H1 (cell line): ENCODE results near the gene TMEM178B. TPM values are rescaled to one million over a fixed set of nuclear protein-coding genes. Genes with fewer than 3 reads are reported as not detected.

ENCODE experiments used
- CTCF ChIA-PET: fragments of 300-600 bp; sonication (Branson Sonifier 250); formaldehyde crosslinking; loops from one replicate; lab custom pipeline; 2021; ENCODE audit not compliant: partially characterized antibody; lab: Charles Lee
- POLR2A ChIA-PET: fragments of 300-600 bp; sonication (Branson Sonifier 250); formaldehyde crosslinking; loops from one replicate; lab custom pipeline; 2021; ENCODE audit warnings: inconsistent platforms; ENCODE audit not compliant: partially characterized antibody; lab: Charles Lee
- DNase-seq, 2 experiments: peaks; one replicate each; pipeline versions ENCODE4 v3.0.0 to v3.0.0-alpha.2; 2010 to 2022; ENCODE audit warnings: low spot score in 2 of 2, low read depth in 1 of 2, mixed read lengths in 1 of 2
- FAIRE-seq: peaks from 2 replicates; lab custom pipeline; 2011; peaks lifted over from hg19 to GRCh38; lab: Jason Lieb, UNC
- H2AFZ ChIP-seq: 2 replicates; pipeline ENCODE4 v1.8.1; 2012; ENCODE audit warnings: low read length, inconsistent platforms
- H2AK5ac ChIP-seq: 2 replicates; pipeline ENCODE4 v1.6.1; 2013; ENCODE audit warnings: low read depth, low read length
- H2BK120ac ChIP-seq: replicated peaks from 2 replicates; pipeline ENCODE3; 2013; ENCODE audit warnings: low read depth, low read length, inconsistent platforms
- H2BK12ac ChIP-seq: 2 replicates; pipeline ENCODE4 v1.6.1; 2013; ENCODE audit warnings: low read depth, low read length
- H2BK15ac ChIP-seq: 2 replicates; pipeline ENCODE4 v1.6.1; 2013; ENCODE audit warnings: low read length
- H2BK20ac ChIP-seq: 2 replicates; pipeline ENCODE4 v1.6.1; 2013; ENCODE audit warnings: low read length
- H2BK5ac ChIP-seq: 2 replicates; pipeline ENCODE4 v1.6.1; 2013; ENCODE audit warnings: low read depth, low read length
- H3K14ac ChIP-seq: 2 replicates; pipeline ENCODE4 v1.6.1; 2013; ENCODE audit warnings: inconsistent platforms; ENCODE audit not compliant: insufficient read length
- H3K18ac ChIP-seq: 2 replicates; pipeline ENCODE4 v1.6.1; 2013; ENCODE audit warnings: low read length; ENCODE audit errors: extremely low read depth
- H3K23ac ChIP-seq: 2 replicates; pipeline ENCODE4 v1.6.1; 2013; ENCODE audit warnings: inconsistent platforms; ENCODE audit not compliant: insufficient read length
- H3K23me2 ChIP-seq: 2 replicates; pipeline ENCODE4 v1.6.1; 2013; ENCODE audit warnings: low read depth, low read length
- H3K27ac ChIP-seq: 2 replicates; pipeline ENCODE4 v1.6.1; 2011; ENCODE audit warnings: low read depth, low read length, inconsistent platforms
- H3K27me3 ChIP-seq, 4 experiments: replicated peaks in 1 of 4; 1 replicate in 1 of 4; 2 replicates in 3 of 4; pipeline versions ENCODE4 v1.6.1 to v1.8.1; 2011 to 2013; ENCODE audit warnings: low read length in 3 of 4, mild to moderate bottlenecking in 3 of 4, inconsistent platforms in 2 of 4, mixed read lengths in 2 of 4, moderate library complexity in 1 of 4; ENCODE audit not compliant: control insufficient read depth in 3 of 4, insufficient read depth in 3 of 4; ENCODE audit errors: extremely low read depth in 1 of 4
- H3K36me3 ChIP-seq, 4 experiments: 2 replicates each; pipeline versions ENCODE4 v1.6.1 to v1.8.1; 2011 to 2013; ENCODE audit warnings: mild to moderate bottlenecking in 4 of 4, low read length in 3 of 4, moderate library complexity in 2 of 4, control low read depth in 1 of 4, inconsistent platforms in 1 of 4; ENCODE audit not compliant: insufficient read depth in 4 of 4, control insufficient read depth in 2 of 4
- H3K4ac ChIP-seq: replicated peaks from 2 replicates; pipeline ENCODE3; 2013; ENCODE audit warnings: low read length, low read depth, mixed read lengths, inconsistent platforms; ENCODE audit not compliant: insufficient read length
- H3K4me1 ChIP-seq, 4 experiments: replicated peaks in 1 of 4; 1 replicate in 1 of 4; 2 replicates in 3 of 4; pipeline versions ENCODE4 v1.6.1 to v1.8.1; 2011 to 2013; ENCODE audit warnings: low read length in 3 of 4, inconsistent platforms in 2 of 4, mixed read lengths in 1 of 4; ENCODE audit not compliant: insufficient read depth in 4 of 4, control insufficient read depth in 3 of 4
- H3K4me2 ChIP-seq, 2 experiments: 2 replicates each; pipeline versions ENCODE4 v1.6.1 to v1.8.1; 2011 to 2013; ENCODE audit warnings: low read depth in 2 of 2, low read length in 2 of 2, control low read depth in 1 of 2, inconsistent platforms in 1 of 2, mild to moderate bottlenecking in 1 of 2; ENCODE audit not compliant: insufficient read depth in 1 of 2
- H3K4me3 ChIP-seq, 4 experiments: fragments of 200-600, 300-600 bp in 1 of 4; sonication (generic), shearing (Covaris generic), sonication (Bioruptor Twin) in 1 of 4; 2 replicates each; pipeline versions ENCODE4 v1.5.1 to v1.8.1; 2011 to 2016; ENCODE audit warnings: low read length in 4 of 4, low read depth in 3 of 4, control low read depth in 2 of 4, inconsistent platforms in 2 of 4, mild to moderate bottlenecking in 2 of 4, mixed read lengths in 1 of 4, moderate library complexity in 1 of 4; ENCODE audit not compliant: insufficient read depth in 2 of 4; ENCODE audit errors: extremely low read depth in 1 of 4
- H3K56ac ChIP-seq: replicated peaks from 2 replicates; pipeline ENCODE3; 2013; ENCODE audit warnings: low read depth, mild to moderate bottlenecking, mixed read lengths, low read length, inconsistent platforms; ENCODE audit not compliant: insufficient read length
- H3K79me1 ChIP-seq: 2 replicates; pipeline ENCODE4 v1.6.1; 2013; ENCODE audit warnings: low read depth, low read length, control low read depth
- H3K79me2 ChIP-seq, 2 experiments: 2 replicates each; pipeline versions ENCODE4 v1.6.1 to v1.8.1; 2012 to 2013; ENCODE audit warnings: low read length in 2 of 2, mild to moderate bottlenecking in 2 of 2, inconsistent platforms in 1 of 2; ENCODE audit not compliant: insufficient read depth in 2 of 2, control insufficient read depth in 1 of 2
- H3K9ac ChIP-seq, 4 experiments: replicated peaks in 1 of 4; 1 replicate in 1 of 4; 2 replicates in 3 of 4; pipeline versions ENCODE4 v1.6.1 to v1.8.1; 2011 to 2013; ENCODE audit warnings: low read depth in 3 of 4, low read length in 3 of 4, control low read depth in 2 of 4, mild to moderate bottlenecking in 2 of 4, moderate library complexity in 2 of 4, inconsistent platforms in 1 of 4; ENCODE audit errors: extremely low read depth in 1 of 4
- H3K9me3 ChIP-seq, 2 experiments: 2 replicates each; pipeline versions ENCODE4 v1.6.1 to v1.8.1; 2012 to 2013; ENCODE audit warnings: mild to moderate bottlenecking in 2 of 2, moderate library complexity in 2 of 2, control low read depth in 1 of 2, inconsistent platforms in 1 of 2, low read depth in 1 of 2, low read length in 1 of 2, mixed read lengths in 1 of 2; ENCODE audit not compliant: insufficient read depth in 2 of 2
- H4K20me1 ChIP-seq, 2 experiments: replicated peaks in 1 of 2; 2 replicates each; pipeline versions ENCODE3 to v1.8.1; 2011 to 2013; ENCODE audit warnings: inconsistent platforms in 2 of 2, low read length in 2 of 2, mild to moderate bottlenecking in 1 of 2; ENCODE audit not compliant: insufficient read depth in 2 of 2, control insufficient read depth in 1 of 2
- H4K5ac ChIP-seq: 2 replicates; pipeline ENCODE4 v1.6.1; 2013; ENCODE audit warnings: low read length, low read depth, mixed read lengths, inconsistent platforms; ENCODE audit not compliant: insufficient read length
- H4K8ac ChIP-seq: 2 replicates; pipeline ENCODE4 v1.8.0; 2013; ENCODE audit warnings: mild to moderate bottlenecking, moderate library complexity, low read length, inconsistent platforms; ENCODE audit not compliant: insufficient read depth; ENCODE audit errors: extremely low read depth
- H4K91ac ChIP-seq: replicated peaks from 2 replicates; pipeline ENCODE3; 2013; ENCODE audit warnings: low read length, mixed read lengths, inconsistent platforms; ENCODE audit not compliant: insufficient read length
- BRCA1 ChIP-seq: IDR thresholded peaks from 2 replicates; pipeline ENCODE4 v1.6.1; 2012; ENCODE audit warnings: low read depth, low read length, improper control_type of control experiment
- CBX5 ChIP-seq: fragments of 300-800, 300-1000 bp; sonication (generic); IDR thresholded peaks from 2 replicates; pipeline ENCODE4 v1.7.1; 2016; ENCODE audit warnings: antibody characterized with exemption, low read length, low read depth
- CHD1 ChIP-seq: IDR thresholded peaks from 2 replicates; pipeline ENCODE4 v1.6.1; 2012; ENCODE audit warnings: low read depth, low read length, improper control_type of control experiment
- CHD2 ChIP-seq: IDR thresholded peaks from 2 replicates; pipeline ENCODE4 v1.6.1; 2012; ENCODE audit warnings: low read length, improper control_type of control experiment
- KDM4A ChIP-seq: IDR thresholded peaks from one replicate; pipeline ENCODE4 v1.7.1; 2012; ENCODE audit warnings: low read depth, mild to moderate bottlenecking, moderate library complexity, low read length, inconsistent platforms; ENCODE audit not compliant: severe bottlenecking
- TAF1 ChIP-seq: IDR thresholded peaks from 2 replicates; pipeline ENCODE4 v1.6.1; 2011; ENCODE audit warnings: mild to moderate bottlenecking, low read depth, low read length
- WGBS, 2 experiments: shearing (Covaris generic) in 1 of 2; methylation state at CpG; one replicate each; pipeline versions ENCODE4 v1.1.6 to v1.1.7; 2013 to 2015; ENCODE audit warnings: low lambda C conversion rate in 2 of 2, mixed read lengths in 2 of 2, inconsistent platforms in 1 of 2, low coverage in 1 of 2, missing lambda C conversion rate in 1 of 2; ENCODE audit not compliant: insufficient replicate concordance in 2 of 2, insufficient coverage in 1 of 2, insufficient read length in 1 of 2; ENCODE audit errors: extremely low coverage in 1 of 2, missing lambda C conversion rate in 1 of 2; 5-methylcytosine and 5-hydroxymethylcytosine counted together
- polyA plus RNA-seq, 7 experiments: library from polyadenylated mRNA; depleted of rRNA in 3 of 7; stranded (reverse) in 5 of 7; unstranded in 2 of 7; fragments of >200 nt in 5 of 7; fragments of 200-250 nt in 2 of 7; gene quantifications; 1 replicate in 5 of 7; 2 replicates in 1 of 7; 4 replicates in 1 of 7; pipeline versions ENCODE4 v1.2.1 to v1.2.3, GENCODE V29; 2011 to 2013; ENCODE audit warnings: missing spikeins in 2 of 7, mixed read lengths in 2 of 7
- total RNA-seq: library from RNA; stranded (reverse); fragmentation: NEBNext Ultra II Directional; extraction: Animal tissue kit (Norgen Biotek cat#: 25700); gene quantifications from 2 replicates; pipeline ENCODE4 v1.2.1, GENCODE V29; 2021

TMEM178B gene
- total and polyA plus RNA-seq, 2 of the 8 experiments (the other 6 are each of a cell fraction or from before 2014, with no cell fraction given): 5.3 to 18.1 TPM

DNA sequence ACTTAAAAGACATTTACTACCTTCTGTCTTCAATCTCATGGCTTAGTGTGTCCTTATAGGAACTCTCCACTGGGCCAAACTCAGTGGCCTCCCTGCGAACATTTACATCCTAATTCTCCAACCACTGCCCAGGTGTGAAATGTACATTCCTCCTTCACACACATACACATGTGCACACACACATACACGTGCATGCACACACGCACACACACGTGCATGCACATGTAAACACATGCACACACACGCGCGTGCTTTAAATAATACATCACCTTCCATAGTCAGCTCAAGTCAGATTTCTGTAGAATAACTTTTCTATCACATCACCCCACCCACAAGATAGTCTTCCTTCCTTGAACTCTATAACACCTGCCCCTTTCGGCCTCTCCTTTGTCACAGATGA, 216.5 kb downstream of the TMEM178B start:
- Histone ChIP-seq H2BK15ac (no peak overlapping the region), H3K27ac (no peak overlapping the region), H2BK5ac (no peak overlapping the region), H4K20me1 (peaks cover 0 to 2% of the 10 kb centered on the region in 2 experiments), H4K91ac (peak overlapping the region; percentile 13), H2BK120ac (no peak overlapping the region), H3K4me3 (no peak overlapping the region), H3K79me2 (no peaks in the 10 kb centered on the region), H3K23ac (no peak overlapping the region), H3K36me3 (no peaks in the 10 kb centered on the region), H3K4me1 (peaks cover 0 to 12% (median 4%) of the 10 kb centered on the region in 4 experiments; a peak in 5 of 7 replicates), H4K5ac (no peak overlapping the region), H2BK12ac (no peak overlapping the region), H3K4ac (no peak overlapping the region), H3K9me3 (no peaks in the 10 kb centered on the region), H4K8ac (no peak overlapping the region), H2AFZ (no peak overlapping the region), H2BK20ac (no peak overlapping the region), H3K4me2 (no peak overlapping the region), H3K23me2 (no peaks in the 10 kb centered on the region), H3K14ac (no peak overlapping the region), H3K56ac (no peak overlapping the region), H3K18ac (no peak overlapping the region), H3K27me3 (no peaks in the 10 kb centered on the region), H2AK5ac (no peak overlapping the region; the same call in 1 of the 2 replicates), H3K79me1 (no peaks in the 10 kb centered on the region; the same call in 1 of the 2 replicates), H3K9ac (no peak overlapping the region)
- DNase-seq (no peak), FAIRE-seq (no peak)
- WGBS, 2 experiments: 90% methylated on average over 8 of the region's 8 CpGs; no CpG with 5 or more reads in 1 of the 2 experiments
- ChIA-PET POLR2A (no interaction called here), CTCF (interaction anchor here (1.1 to 1.2 kb wide), 2 partner anchors 10 to 29 kb away, joined by 3 read pairs; no protein-coding TSS in a partner anchor)
- TF ChIP-seq CBX5: no peak
- no peak for TF ChIP-seq BRCA1
- no peak for TF ChIP-seq CHD2
- no peak for TF ChIP-seq TAF1
- no peak for TF ChIP-seq KDM4A
- no peak for TF ChIP-seq CHD1
- TF ChIP-seq, all 59 proteins: peak for 0
